Measurements from ENCODE around the gene OR6J1. TPM values are rescaled to one million over a fixed set of nuclear protein-coding genes. Genes with fewer than 3 reads are reported as not detected.
"Not testable (repeated sequence)": the region's sequence is repeated elsewhere in the genome, so short reads cannot be mapped to it uniquely, and the experiment has no call there.

Gene OR6J1
- total RNA-seq, 1 donor from 2014 or later: not detected

- Histone ChIP-seq H3K4me3 (no peak overlapping the region), H3K36me3 (no peaks in the 10 kb centered on the region), H3K27me3 (no peaks in the 10 kb centered on the region), H3K9me3 (no peaks in the 10 kb centered on the region), H3K27ac (no peak overlapping the region), H3K4me1 (no peaks in the 10 kb centered on the region)
- no peak for DNase-seq (ENCODE audit: extremely low spot score in 2 of 2)
- intact Hi-C loops (cut with DNase I): no loop called here
- TF ChIP-seq CTCF (IDR thresholded peaks at IDR 0.05) (no peak), POLR2A (IDR thresholded peaks at IDR 0.05) (no peak), POLR2AphosphoS5 (IDR thresholded peaks at IDR 0.05; ENCODE audit: insufficient read depth in 1 of 2, low read depth in 1 of 2) (no peak)
These were observed 41.3 kb upstream of the OR6J1 start for GRCh38 chr14:22685467-22685866.

GRCh38 chr14:22683428-22683827, 39.3 kb upstream of the OR6J1 start:
- H3K4me1 ChIP-seq; H3K4me3 ChIP-seq; H3K27me3 ChIP-seq; intact Hi-C loops (cut with DNase I); H3K9me3 ChIP-seq; H3K27ac ChIP-seq; DNase-seq (ENCODE audit: extremely low spot score in 2 of 2); H3K36me3 ChIP-seq: not testable (repeated sequence)

GRCh38 chr14:22678221-22678620, 34.1 kb upstream of the OR6J1 start:
- Histone ChIP-seq H3K36me3 (no peaks in the 10 kb centered on the region), H3K27ac (no peak overlapping the region), H3K9me3 (no peaks in the 10 kb centered on the region), H3K27me3 (no peaks in the 10 kb centered on the region), H3K4me1 (no peaks in the 10 kb centered on the region), H3K4me3 (no peak overlapping the region)
- TF ChIP-seq CTCF (IDR thresholded peaks at IDR 0.05): no peak
- TF ChIP-seq POLR2A (IDR thresholded peaks at IDR 0.05): no peak
- no peak for TF ChIP-seq POLR2AphosphoS5 (IDR thresholded peaks at IDR 0.05; ENCODE audit: insufficient read depth in 1 of 2, low read depth in 1 of 2)
- intact Hi-C loops (cut with DNase I): no loop called here
- no peak for DNase-seq (ENCODE audit: extremely low spot score in 2 of 2)

- H3K27me3 ChIP-seq; intact Hi-C loops (cut with DNase I); H3K36me3 ChIP-seq; H3K9me3 ChIP-seq; DNase-seq (ENCODE audit: extremely low spot score in 2 of 2); H3K4me1 ChIP-seq; H3K4me3 ChIP-seq; H3K27ac ChIP-seq: not testable (repeated sequence)
These were observed 33.4 kb upstream of the OR6J1 start for GRCh38 chr14:22677551-22677950.

GRCh38 chr14:22671622-22672021, 27.5 kb upstream of the OR6J1 start:
- Histone ChIP-seq H3K36me3 (no peaks in the 10 kb centered on the region), H3K27me3 (no peaks in the 10 kb centered on the region), H3K4me3 (no peak overlapping the region), H3K9me3 (no peaks in the 10 kb centered on the region), H3K27ac (no peak overlapping the region), H3K4me1 (no peaks in the 10 kb centered on the region)
- intact Hi-C loops (cut with DNase I): no loop called here
- no peak for TF ChIP-seq POLR2AphosphoS5 (IDR thresholded peaks at IDR 0.05; ENCODE audit: insufficient read depth in 1 of 2, low read depth in 1 of 2)
- TF ChIP-seq CTCF (IDR thresholded peaks at IDR 0.05): no peak
- TF ChIP-seq POLR2A (IDR thresholded peaks at IDR 0.05): no peak
- no peak for DNase-seq (ENCODE audit: extremely low spot score in 2 of 2)

GRCh38 chr14:22668863-22669262, 24.7 kb upstream of the OR6J1 start:
- no peak for DNase-seq (ENCODE audit: extremely low spot score in 2 of 2)
- H3K27me3 ChIP-seq: no peaks in the 10 kb centered on the region
- TF ChIP-seq POLR2AphosphoS5 (IDR thresholded peaks at IDR 0.05; ENCODE audit: insufficient read depth in 1 of 2, low read depth in 1 of 2): no peak
- TF ChIP-seq POLR2A (IDR thresholded peaks at IDR 0.05): no peak
- no peak for TF ChIP-seq CTCF (IDR thresholded peaks at IDR 0.05)
- no peak overlapping the region for H3K4me3 ChIP-seq
- intact Hi-C loops (cut with DNase I): no loop called here
- no peaks in the 10 kb centered on the region for H3K4me1 ChIP-seq
- H3K27ac ChIP-seq: no peak overlapping the region
- H3K9me3 ChIP-seq: no peaks in the 10 kb centered on the region
- H3K36me3 ChIP-seq: no peaks in the 10 kb centered on the region

All from vagina (tissue), 2 donors.